ENCODE measurements around the gene UMODL1. TPM values are rescaled to one million over a fixed set of nuclear protein-coding genes. Genes with fewer than 3 reads are reported as not detected.

UMODL1 gene
- 0.16 and 0.47 TPM in 2 replicates for total RNA-seq
- polyA plus RNA-seq = 0.15 TPM in 1 of 2 replicates, not detected in the other

DNA sequence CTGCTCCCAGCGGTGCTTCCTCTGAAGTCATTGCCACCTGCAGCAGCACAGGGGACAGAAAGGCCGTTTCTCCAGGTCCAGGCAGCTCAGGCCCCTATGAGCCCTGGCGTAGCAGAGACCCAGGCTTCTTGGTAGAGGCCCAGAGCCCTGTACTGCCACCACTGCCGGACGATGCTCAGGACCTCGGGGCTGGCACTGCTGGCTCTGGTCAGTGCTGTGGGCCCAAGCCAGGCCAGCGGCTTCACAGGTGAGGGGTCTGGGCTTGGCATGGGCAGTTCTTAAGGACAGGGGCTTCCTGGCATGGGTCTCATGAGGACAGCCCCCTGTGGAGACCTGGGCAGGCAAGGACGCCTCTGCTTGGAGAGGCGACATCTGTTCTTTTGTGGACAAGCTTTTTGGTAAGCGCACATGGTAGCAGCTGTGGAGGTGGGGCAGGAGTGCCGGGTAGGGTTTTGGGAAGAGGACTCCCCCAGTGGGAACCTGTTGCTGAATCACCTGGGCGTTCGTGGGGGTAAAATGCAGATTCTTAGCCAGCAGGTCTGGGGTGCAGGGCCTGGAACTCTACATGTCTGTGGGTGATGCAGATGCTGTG lies at the start of gene UMODL1:
UMODL1 (plus strand) TSS at position 172 of the 592 bp plus-strand sequence; CDS start at position 172, 0 bp downstream.
- H3K4me1 ChIP-seq (ENCODE audit: insufficient read depth) = no peaks in the 10 kb centered on the region
- H2AFZ ChIP-seq = no peak within 1 kb of the TSS
- DNase-seq (ENCODE audit: low spot score) = no peak
- no peak within 1 kb of the TSS for H3K4me2 ChIP-seq
- H3K36me3 ChIP-seq (replicated peaks; ENCODE audit: insufficient read depth, low read depth) = no peaks in the 10 kb centered on the region
- WGBS (ENCODE audit: low lambda C conversion rate, missing lambda C conversion rate) = 92% methylated on average over 13 of the region's 13 CpGs
- H3K9me2 ChIP-seq (replicated peaks; ENCODE audit: insufficient read depth) = no peaks in the 10 kb centered on the region
- no peak for TF ChIP-seq CTCF (IDR thresholded peaks at IDR 0.05; ENCODE audit: poor library complexity)
- no peak within 1 kb of the TSS for H3K27ac ChIP-seq
- no peaks in the 10 kb centered on the region for H3K79me2 ChIP-seq
- no peak within 1 kb of the TSS for H3K4me3 ChIP-seq
- H4K20me1 ChIP-seq (ENCODE audit: insufficient read depth, poor library complexity, severe bottlenecking) = no peaks in the 10 kb centered on the region
- no peaks in the 10 kb centered on the region for H3K27me3 ChIP-seq
- no peaks in the 10 kb centered on the region for H3K9me3 ChIP-seq (ENCODE audit: low read depth)

- Histone ChIP-seq H2AFZ (no peak overlapping the region), H3K27ac (no peak overlapping the region), H3K4me3 (no peak overlapping the region), H3K9me2 (replicated peaks; ENCODE audit: insufficient read depth) (no peaks in the 10 kb centered on the region), H3K4me1 (ENCODE audit: insufficient read depth) (no peaks in the 10 kb centered on the region), H3K27me3 (no peaks in the 10 kb centered on the region), H3K9me3 (ENCODE audit: low read depth) (no peaks in the 10 kb centered on the region), H3K4me2 (no peak overlapping the region), H4K20me1 (ENCODE audit: insufficient read depth, poor library complexity, severe bottlenecking) (no peaks in the 10 kb centered on the region), H3K79me2 (no peaks in the 10 kb centered on the region), H3K36me3 (replicated peaks; ENCODE audit: insufficient read depth, low read depth) (no peaks in the 10 kb centered on the region)
- 74% methylated on average over 20 of the region's 20 CpGs for WGBS (ENCODE audit: low lambda C conversion rate, missing lambda C conversion rate)
- DNase-seq (ENCODE audit: low spot score) = no peak
- no peak for TF ChIP-seq CTCF (IDR thresholded peaks at IDR 0.05; ENCODE audit: poor library complexity)
- no peak for TF ChIP-seq EZH2 (IDR thresholded peaks at IDR 0.05; ENCODE audit: borderline replicate concordance)
- TF ChIP-seq EZH2phosphoT487 (IDR thresholded peaks at IDR 0.05; ENCODE audit: low read depth, severe bottlenecking, unreplicated experiment) = no peak
Observed at GRCh38 chr21:42021371-42022090, 49.6 kb upstream of the UMODL1 start.

GRCh38 chr21:42022091-42022430 lies 49.1 kb upstream of the UMODL1 start:
- no peak for DNase-seq (ENCODE audit: low spot score)
- H3K4me1 ChIP-seq (ENCODE audit: insufficient read depth) = no peaks in the 10 kb centered on the region
- no peaks in the 10 kb centered on the region for H3K9me3 ChIP-seq (ENCODE audit: low read depth)
- H3K4me3 ChIP-seq = no peak overlapping the region
- H3K36me3 ChIP-seq (replicated peaks; ENCODE audit: insufficient read depth, low read depth) = no peaks in the 10 kb centered on the region
- no peaks in the 10 kb centered on the region for H3K9me2 ChIP-seq (replicated peaks; ENCODE audit: insufficient read depth)
- no peaks in the 10 kb centered on the region for H4K20me1 ChIP-seq (ENCODE audit: insufficient read depth, poor library complexity, severe bottlenecking)
- H3K4me2 ChIP-seq = no peak overlapping the region
- 66% methylated on average over 12 of the region's 12 CpGs for WGBS (ENCODE audit: low lambda C conversion rate, missing lambda C conversion rate)
- no peak overlapping the region for H2AFZ ChIP-seq
- H3K27ac ChIP-seq = no peak overlapping the region
- H3K27me3 ChIP-seq = no peaks in the 10 kb centered on the region
- TF ChIP-seq EZH2 (IDR thresholded peaks at IDR 0.05; ENCODE audit: borderline replicate concordance) = no peak
- TF ChIP-seq CTCF (IDR thresholded peaks at IDR 0.05; ENCODE audit: poor library complexity) = no peak
- TF ChIP-seq EZH2phosphoT487 (IDR thresholded peaks at IDR 0.05; ENCODE audit: low read depth, severe bottlenecking, unreplicated experiment) = no peak
- H3K79me2 ChIP-seq = no peaks in the 10 kb centered on the region
